Thyroid gland (tissue), 4 donors: ENCODE results near the gene TENT4A.

Experiments used
- CTCF ChIP-seq, 6 experiments: fragments of 200-600 bp in 3 of 6; fragments of 450-650 bp in 3 of 6; sonication (generic) in 3 of 6; IDR thresholded peaks; one replicate each; pipeline ENCODE4 v1.5.1; 2016 to 2019; ENCODE audit warnings: antibody characterized with exemption in 6 of 6, mild to moderate bottlenecking in 2 of 6, inconsistent platforms in 1 of 6, moderate library complexity in 1 of 6
- POLR2A ChIP-seq, 2 donors: fragments of 450-650 bp; IDR thresholded peaks; one replicate each; pipeline ENCODE4 v1.6.1; 2017; ENCODE audit warnings: antibody characterized with exemption in 2 of 2, mild to moderate bottlenecking in 2 of 2, moderate library complexity in 1 of 2

DNA sequence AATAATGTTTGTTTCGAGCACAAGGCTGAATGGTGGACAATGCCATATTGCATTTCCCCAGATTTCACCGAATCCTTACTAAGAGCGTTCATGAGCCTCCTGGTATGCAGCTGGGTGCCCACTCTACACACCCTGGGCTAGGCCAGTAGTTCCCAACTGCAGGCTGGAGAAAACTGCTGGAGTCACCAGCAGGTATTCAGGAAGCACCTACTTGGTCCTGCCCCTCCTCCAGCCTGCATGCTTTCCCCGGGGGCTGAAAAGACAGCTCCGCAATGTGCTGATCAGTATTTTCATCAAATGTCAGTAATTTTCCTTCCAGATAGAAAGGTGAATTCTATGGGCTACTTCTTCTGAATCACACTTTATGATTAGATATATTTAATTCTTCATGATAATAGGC is 45.6 kb upstream of the TENT4A start:
- TF ChIP-seq CTCF (IDR thresholded peaks at IDR 0.05) (no peak), POLR2A (IDR thresholded peaks at IDR 0.05) (no peak)
